ENCODE results near the gene LYL1.
A peak's percentile ranks its signal among the peaks of the same experiment; 100 is the strongest.

GRCh38 chr19:13151605-13152355 is 49.1 kb upstream of the LYL1 start:
- TF ChIP-seq CTCF (IDR thresholded peaks at IDR 0.05) (peak; percentile 17), EZH2 (IDR thresholded peaks at IDR 0.05) (no peak)
